Ishikawa (cell line): ENCODE results near the gene ARHGEF40.

ENCODE experiments used
- CEBPB ChIP-seq: IDR thresholded peaks from 2 replicates; pipeline ENCODE4 v1.6.1; 2012
- CREB1 ChIP-seq: IDR thresholded peaks from 2 replicates; pipeline ENCODE4 v1.6.1; 2012; ENCODE audit warnings: low read depth
- EGR1 ChIP-seq: IDR thresholded peaks from 2 replicates; pipeline ENCODE4 v1.6.1; 2012
- EP300 ChIP-seq: IDR thresholded peaks from 2 replicates; pipeline ENCODE4 v1.6.1; 2012; ENCODE audit warnings: borderline replicate concordance
- FOXM1 ChIP-seq: IDR thresholded peaks from 2 replicates; pipeline ENCODE4 v1.6.1; 2012; ENCODE audit warnings: low read depth, borderline replicate concordance
- MAX ChIP-seq: IDR thresholded peaks from 2 replicates; pipeline ENCODE4 v1.6.1; 2012
- NFIC ChIP-seq: IDR thresholded peaks from 2 replicates; pipeline ENCODE4 v1.6.1; 2012
- RAD21 ChIP-seq: IDR thresholded peaks from 2 replicates; pipeline ENCODE4 v1.6.1; 2012; ENCODE audit warnings: low read depth
- REST ChIP-seq: IDR thresholded peaks from 2 replicates; pipeline ENCODE4 v1.6.1; 2012; ENCODE audit warnings: low read depth, mild to moderate bottlenecking
- TAF1 ChIP-seq: IDR thresholded peaks from 2 replicates; pipeline ENCODE4 v1.6.1; 2012; ENCODE audit warnings: low read depth, mild to moderate bottlenecking
- TCF12 ChIP-seq: IDR thresholded peaks from 2 replicates; pipeline ENCODE4 v1.6.1; 2012; ENCODE audit warnings: low read depth
- TEAD4 ChIP-seq: IDR thresholded peaks from 2 replicates; pipeline ENCODE4 v1.6.1; 2012
- YY1 ChIP-seq: IDR thresholded peaks from 2 replicates; pipeline ENCODE4 v1.6.1; 2012; ENCODE audit warnings: low read depth
- ZBTB7A ChIP-seq: IDR thresholded peaks from 2 replicates; pipeline ENCODE4 v1.6.1; 2012; ENCODE audit warnings: low read depth

- no peak for TF ChIP-seq EP300
- TF ChIP-seq TAF1, result no peak
- TF ChIP-seq TCF12, result no peak
- TF ChIP-seq FOXM1, result no peak
- no peak for TF ChIP-seq CEBPB
- no peak for TF ChIP-seq ZBTB7A
- no peak for TF ChIP-seq RAD21
- no peak for TF ChIP-seq CREB1
- TF ChIP-seq REST, result no peak
- no peak for TF ChIP-seq MAX
- TF ChIP-seq NFIC, result no peak
- no peak for TF ChIP-seq TEAD4
- no peak for TF ChIP-seq YY1
- TF ChIP-seq EGR1, result no peak
Measured at GRCh38 chr14:21098892-21099595, 28.9 kb downstream of the ARHGEF40 start.
